Body of pancreas (tissue), 4 donors: Measurements from ENCODE around the gene KHNYN. TPM values are rescaled to one million over a fixed set of nuclear protein-coding genes. Genes with fewer than 3 reads are reported as not detected.

Experiments used
- ATAC-seq: fragments of 150-250 bp; one replicate; pipeline ENCODE4 v1.9.1; 2016
- DNase-seq, 4 donors: peaks; one replicate each; pipeline ENCODE4 v3.0.0-alpha.2; 2019
- H3K27ac ChIP-seq, 4 donors: fragments of 200-600 bp; sonication (generic); 1 replicate in 3 of 4; 2 replicates in 1 of 4; pipeline versions ENCODE4 v1.5.1 to v1.6.1; 2016 to 2019; ENCODE audit warnings: mild to moderate bottlenecking in 1 of 4, mixed read lengths in 1 of 4, moderate library complexity in 1 of 4
- H3K27me3 ChIP-seq, 2 donors: fragments of 200-600 bp; sonication (generic); one replicate each; pipeline ENCODE4 v1.6.0; 2016; ENCODE audit warnings: mild to moderate bottlenecking in 1 of 2
- H3K36me3 ChIP-seq, 2 donors: fragments of 200-600 bp; sonication (generic); replicated peaks in 1 of 2; 2 replicates each; pipeline ENCODE4 v1.5.1; 2016; ENCODE audit warnings: low read depth in 2 of 2; ENCODE audit not compliant: insufficient read depth in 1 of 2
- H3K4me1 ChIP-seq: fragments of 200-600 bp; sonication (generic); one replicate; pipeline ENCODE4 v1.6.0; 2016
- H3K4me3 ChIP-seq, 2 donors: fragments of 200-600 bp; sonication (generic); 1 replicate in 1 of 2; 2 replicates in 1 of 2; pipeline ENCODE4 v1.5.1; 2016 to 2019
- H3K9me3 ChIP-seq, 3 donors: fragments of 200-600 bp; sonication (generic); 1 replicate in 2 of 3; 2 replicates in 1 of 3; pipeline ENCODE4 v1.5.1; 2016
- CTCF ChIP-seq, 7 experiments: fragments of 450-650 bp in 4 of 7; fragments of 200-600 bp in 3 of 7; sonication (generic) in 3 of 7; IDR thresholded peaks; one replicate each; pipeline ENCODE4 v1.5.1; 2016 to 2019; ENCODE audit warnings: antibody characterized with exemption in 7 of 7
- POLR2A ChIP-seq, 3 donors: fragments of 450-650 bp; IDR thresholded peaks; one replicate each; pipeline ENCODE4 v1.6.1; 2016; ENCODE audit warnings: antibody characterized with exemption in 3 of 3, mild to moderate bottlenecking in 2 of 3
- WGBS, 2 donors: methylation state at CpG; one replicate each; pipeline ENCODE4 v1.1.5; 2017; 5-methylcytosine and 5-hydroxymethylcytosine counted together
- intact Hi-C: fragments of 100-400 bp; cut with DNase I; formaldehyde crosslinking; loops from one replicate; pipeline ENCODE4 v1.15.1; 2023
- total RNA-seq, 2 donors: library from RNA; depleted of rRNA; stranded (reverse); fragments of >200 nt; gene quantifications; one replicate each; pipeline ENCODE4 v1.1.0, GENCODE V29; 2016

The KHNYN gene
- total RNA-seq, 2 donors from 2014 or later = 43.8 TPM

DNA sequence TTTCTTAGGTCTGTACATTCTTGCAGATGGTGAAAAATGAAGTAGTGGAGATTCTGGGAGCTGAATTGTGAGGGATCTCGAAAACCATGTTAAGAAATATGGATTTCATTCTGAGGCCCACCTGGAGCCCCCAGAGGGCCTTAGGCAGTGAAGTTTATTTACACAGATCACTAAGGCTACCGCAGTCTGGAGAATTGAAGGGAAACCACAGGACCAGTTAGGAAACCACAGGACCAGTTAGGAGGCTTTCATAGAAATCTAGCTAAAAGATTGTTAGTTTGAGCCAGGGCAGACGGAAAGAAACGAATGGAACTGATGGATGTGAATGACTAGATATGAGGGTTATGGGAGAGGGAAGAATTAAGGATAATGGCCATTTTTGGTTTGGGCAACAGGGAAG is 7.5 kb upstream of the KHNYN start:
- peaks cover 57% of the 10 kb centered on the region for H3K4me1 ChIP-seq
- 73 to 88% methylated on average over 4 of the region's 4 CpGs for WGBS, 2 donors
- no peaks in the 10 kb centered on the region for H3K36me3 ChIP-seq
- DNase-seq (no peak), ATAC-seq (no peak)
- H3K27me3 ChIP-seq = no peaks in the 10 kb centered on the region
- intact Hi-C loops = no loop called here
- H3K4me3 ChIP-seq = no peak overlapping the region
- TF ChIP-seq POLR2A (IDR thresholded peaks at IDR 0.05) = no peak
- no peak for TF ChIP-seq CTCF (IDR thresholded peaks at IDR 0.05)
- H3K27ac ChIP-seq = no peak overlapping the region
- no peaks in the 10 kb centered on the region for H3K9me3 ChIP-seq

DNA sequence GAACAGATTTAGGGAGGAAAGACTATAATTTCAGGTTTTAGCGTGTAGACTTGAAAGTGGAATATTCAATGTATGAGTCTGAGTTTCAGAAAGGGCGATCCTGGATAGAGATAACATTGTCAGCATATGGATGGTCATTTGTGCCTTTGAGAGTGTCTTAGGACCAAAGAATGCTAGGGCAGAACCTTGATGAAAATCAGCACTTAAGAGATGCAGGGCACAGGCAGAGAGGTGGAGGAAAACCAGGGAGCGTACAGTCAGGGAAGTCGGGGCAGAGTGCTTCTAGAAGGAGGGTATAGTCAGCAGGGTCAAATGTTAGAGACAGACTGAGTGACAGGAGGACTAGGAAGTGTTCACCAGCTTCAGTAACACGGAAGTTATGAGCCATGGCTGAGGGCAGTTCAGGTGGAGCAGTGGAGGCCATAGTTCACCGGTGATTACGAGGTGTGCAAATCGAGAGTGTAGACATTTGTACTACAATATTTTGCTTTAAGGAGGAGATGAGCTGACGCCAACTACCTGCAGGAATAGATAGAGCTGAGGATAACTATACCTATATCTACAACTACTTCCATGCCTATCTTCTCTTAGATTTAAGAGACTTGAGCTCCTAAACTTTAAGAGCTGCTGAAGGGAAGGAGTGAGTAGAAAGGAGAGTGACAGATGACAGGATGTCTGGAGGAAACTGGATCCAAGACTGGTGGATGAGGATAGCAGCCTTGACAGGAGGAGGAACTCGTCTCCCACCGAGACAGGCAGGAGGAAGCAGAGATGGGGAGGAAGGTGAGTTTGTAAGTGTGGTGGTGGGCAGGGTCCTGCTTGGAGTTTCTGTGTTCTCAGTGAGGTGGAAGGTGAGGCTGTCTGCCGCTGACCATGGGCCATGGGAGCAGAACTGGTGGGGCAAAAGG is 6.8 kb upstream of the KHNYN start:
- intact Hi-C loops = no loop called here
- H3K27me3 ChIP-seq = no peaks in the 10 kb centered on the region
- ATAC-seq (no peak), DNase-seq (no peak)
- H3K36me3 ChIP-seq = no peaks in the 10 kb centered on the region
- H3K4me3 ChIP-seq = no peak overlapping the region
- 78 to 86% methylated on average over 12 of the region's 12 CpGs for WGBS, 2 donors
- H3K9me3 ChIP-seq = no peaks in the 10 kb centered on the region
- peaks cover 57% of the 10 kb centered on the region for H3K4me1 ChIP-seq
- TF ChIP-seq CTCF (IDR thresholded peaks at IDR 0.05) = no peak
- TF ChIP-seq POLR2A (IDR thresholded peaks at IDR 0.05) = no peak
- no peak overlapping the region for H3K27ac ChIP-seq

DNA sequence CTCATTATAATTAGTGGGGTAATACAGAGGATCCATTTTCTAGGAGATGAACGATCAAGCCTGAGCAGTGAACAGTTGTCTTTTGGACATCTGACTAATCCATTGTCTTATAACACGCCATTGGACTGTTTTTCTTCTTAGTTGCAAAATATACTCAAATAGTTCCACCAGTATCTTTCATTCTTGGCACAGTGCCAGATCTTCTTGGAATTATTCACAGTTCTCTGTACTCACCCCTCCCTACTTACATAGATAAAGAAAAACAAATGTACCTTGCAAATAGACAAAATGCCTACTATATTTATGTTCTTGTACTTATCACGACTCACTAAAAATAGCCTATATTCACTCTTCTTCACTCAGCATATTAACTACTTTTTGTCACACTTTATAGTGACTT is 4.0 kb upstream of the KHNYN start:
- TF ChIP-seq CTCF (IDR thresholded peaks at IDR 0.05) = no peak
- TF ChIP-seq POLR2A (IDR thresholded peaks at IDR 0.05) = no peak
- H3K4me1 ChIP-seq = peaks cover 61% of the 10 kb centered on the region
- intact Hi-C loops = no loop called here
- H3K4me3 ChIP-seq = no peak overlapping the region
- ATAC-seq = no peak
- 7 to 17% methylated on average over 3 of the region's 3 CpGs for WGBS, 2 donors
- peak overlapping the region in 3 of 4 donors; percentile 65 to 95 (median 91) for H3K27ac ChIP-seq
- peak in 1 of 4 donors; percentile 9 for DNase-seq
- H3K9me3 ChIP-seq = no peaks in the 10 kb centered on the region
- no peaks in the 10 kb centered on the region for H3K27me3 ChIP-seq
- H3K36me3 ChIP-seq = no peaks in the 10 kb centered on the region

DNA sequence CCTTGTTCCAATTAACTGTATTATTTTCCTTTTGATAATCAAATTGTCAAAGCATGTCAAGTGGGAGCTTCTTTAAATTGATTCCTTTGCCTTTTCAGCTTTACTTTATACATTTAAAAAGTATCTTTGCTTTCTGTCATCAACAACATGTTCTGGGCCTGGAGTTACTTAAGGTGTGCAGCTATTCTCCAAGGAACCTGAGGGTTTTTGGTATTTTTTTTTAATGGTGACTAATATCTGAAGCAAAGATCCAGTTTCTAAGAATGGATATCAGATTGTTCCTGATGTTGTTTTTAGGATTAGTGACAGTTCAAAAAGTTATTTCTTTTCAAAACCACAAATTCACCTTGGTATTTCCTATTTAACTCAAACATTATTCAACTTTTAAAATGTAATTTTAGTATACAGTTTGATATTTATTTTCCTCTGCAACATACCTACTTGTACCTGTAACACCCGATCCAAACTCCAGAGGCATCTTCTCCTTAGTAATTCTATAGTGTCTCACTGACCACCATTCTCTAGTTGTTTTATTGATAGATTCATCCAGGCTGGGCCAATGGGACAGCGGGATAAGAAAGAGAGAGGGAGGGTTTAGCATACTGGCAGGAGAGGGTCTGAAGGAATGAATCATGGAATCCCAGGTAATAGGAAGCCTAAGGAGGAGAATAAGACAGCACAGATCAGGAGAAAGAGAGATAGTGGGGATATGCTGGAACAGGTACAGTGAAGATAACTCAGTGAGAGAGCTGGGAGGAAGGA is 3.4 kb upstream of the KHNYN start:
- WGBS, 2 donors = 36 to 46% methylated on average over 2 of the region's 2 CpGs
- peak overlapping the region; percentile 64 to 95 (median 86) for H3K27ac ChIP-seq
- intact Hi-C loops = no loop called here

More for the DNA sequence above, 3.4 kb upstream of the KHNYN start:
- no peaks in the 10 kb centered on the region for H3K36me3 ChIP-seq
- DNase-seq (no peak), ATAC-seq (no peak)
- H3K4me3 ChIP-seq = no peak overlapping the region
- peaks cover 62% of the 10 kb centered on the region for H3K4me1 ChIP-seq
- no peaks in the 10 kb centered on the region for H3K27me3 ChIP-seq
- TF ChIP-seq CTCF (IDR thresholded peaks at IDR 0.05) = no peak
- TF ChIP-seq POLR2A (IDR thresholded peaks at IDR 0.05) = no peak
- H3K9me3 ChIP-seq = no peaks in the 10 kb centered on the region
